MM.1S (cell line): ENCODE data around the gene TP73.

Experiments
- DNase-seq: peaks from one replicate; pipeline ENCODE4 v3.0.0-alpha.2; 2015
- H2AFZ ChIP-seq: fragments of 300-600 bp; sonication (generic); 2 replicates; pipeline ENCODE4 v1.6.0; 2016; ENCODE audit warnings: antibody characterized with exemption, low read length
- H3F3A ChIP-seq: fragments of 300-600 bp; sonication (generic); 2 replicates; pipeline ENCODE4 v1.6.1; 2016; ENCODE audit warnings: mild to moderate bottlenecking, antibody characterized with exemption, low read length, moderate library complexity, mixed read lengths; ENCODE audit not compliant: insufficient read depth
- H3K27ac ChIP-seq: fragments of 300-600 bp; sonication (generic); 2 replicates; pipeline ENCODE4 v1.5.1; 2016; ENCODE audit warnings: mild to moderate bottlenecking, low read length
- H3K27me3 ChIP-seq: fragments of 300-600 bp; sonication (generic); replicated peaks from 2 replicates; pipeline ENCODE4 v1.6.0; 2016; ENCODE audit warnings: low read length; ENCODE audit not compliant: insufficient read depth
- H3K36me3 ChIP-seq: fragments of 300-600 bp; sonication (generic); replicated peaks from 2 replicates; pipeline ENCODE4 v1.6.1; 2016; ENCODE audit warnings: mild to moderate bottlenecking, low read length, mixed read lengths; ENCODE audit not compliant: insufficient read depth
- H3K4me1 ChIP-seq: fragments of 300-600 bp; sonication (generic); 2 replicates; pipeline ENCODE4 v1.6.1; 2016; ENCODE audit warnings: low read length, mixed read lengths
- H3K4me2 ChIP-seq: fragments of 300-600 bp; sonication (generic); 2 replicates; pipeline ENCODE4 v1.6.0; 2016; ENCODE audit warnings: low read depth, low read length
- H3K4me3 ChIP-seq: fragments of 300-600 bp; sonication (generic); 2 replicates; pipeline ENCODE4 v1.5.1; 2016; ENCODE audit warnings: low read length, mixed read lengths
- H3K79me2 ChIP-seq: fragments of 300-600 bp; sonication (generic); 2 replicates; pipeline ENCODE4 v1.6.1; 2016; ENCODE audit warnings: mixed run types, low read length, mixed read lengths
- H3K9ac ChIP-seq: fragments of 300-600 bp; sonication (generic); 2 replicates; pipeline ENCODE4 v1.6.1; 2016; ENCODE audit warnings: low read length, mixed read lengths
- H3K9me2 ChIP-seq: fragments of 300-600 bp; sonication (generic); replicated peaks from 2 replicates; pipeline ENCODE4 v1.6.1; 2016; ENCODE audit warnings: mild to moderate bottlenecking, low read length, mixed read lengths; ENCODE audit not compliant: insufficient read depth
- H3K9me3 ChIP-seq: fragments of 300-600 bp; sonication (generic); replicated peaks from 2 replicates; pipeline ENCODE4 v1.6.1; 2016; ENCODE audit warnings: mild to moderate bottlenecking, low read length, mixed read lengths; ENCODE audit not compliant: insufficient read depth
- H4K20me1 ChIP-seq: fragments of 300-600 bp; sonication (generic); 2 replicates; pipeline ENCODE4 v1.6.1; 2016; ENCODE audit warnings: mild to moderate bottlenecking, low read length, moderate library complexity, mixed read lengths; ENCODE audit not compliant: insufficient read depth
- EZH2 ChIP-seq: fragments of 300-600 bp; sonication (generic); optimal IDR thresholded peaks from 2 replicates; pipeline ENCODE3; 2017; ENCODE audit warnings: low read depth, mild to moderate bottlenecking, antibody characterized with exemption, low read length, mixed read lengths
- EZH2phosphoT487 ChIP-seq: fragments of 300-600 bp; sonication (generic); IDR thresholded peaks from 2 replicates; pipeline ENCODE4 v1.6.1; 2018; ENCODE audit warnings: antibody characterized with exemption, low read length
- TF ChIP-seq, protein P1 (sequence below): fragments of 300-600 bp; sonication (generic); IDR thresholded peaks from 2 replicates; pipeline ENCODE4 v1.5.1; 2016; ENCODE audit warnings: antibody characterized with exemption, low read length, mixed read lengths

Gene TP73

GRCh38 chr1:3697104-3697503 is 44.8 kb downstream of the TP73 start:
- Histone ChIP-seq H3K36me3 (no peaks in the 10 kb centered on the region), H3K4me2 (no peak overlapping the region), H3K27me3 (no peaks in the 10 kb centered on the region), H3F3A (no peaks in the 10 kb centered on the region), H3K9me2 (no peaks in the 10 kb centered on the region), H3K79me2 (no peaks in the 10 kb centered on the region), H4K20me1 (no peaks in the 10 kb centered on the region), H3K4me3 (no peak overlapping the region), H3K4me1 (no peaks in the 10 kb centered on the region), H3K9ac (no peak overlapping the region), H3K27ac (no peak overlapping the region), H2AFZ (no peak overlapping the region), H3K9me3 (no peaks in the 10 kb centered on the region)
- TF ChIP-seq, protein P1, sequence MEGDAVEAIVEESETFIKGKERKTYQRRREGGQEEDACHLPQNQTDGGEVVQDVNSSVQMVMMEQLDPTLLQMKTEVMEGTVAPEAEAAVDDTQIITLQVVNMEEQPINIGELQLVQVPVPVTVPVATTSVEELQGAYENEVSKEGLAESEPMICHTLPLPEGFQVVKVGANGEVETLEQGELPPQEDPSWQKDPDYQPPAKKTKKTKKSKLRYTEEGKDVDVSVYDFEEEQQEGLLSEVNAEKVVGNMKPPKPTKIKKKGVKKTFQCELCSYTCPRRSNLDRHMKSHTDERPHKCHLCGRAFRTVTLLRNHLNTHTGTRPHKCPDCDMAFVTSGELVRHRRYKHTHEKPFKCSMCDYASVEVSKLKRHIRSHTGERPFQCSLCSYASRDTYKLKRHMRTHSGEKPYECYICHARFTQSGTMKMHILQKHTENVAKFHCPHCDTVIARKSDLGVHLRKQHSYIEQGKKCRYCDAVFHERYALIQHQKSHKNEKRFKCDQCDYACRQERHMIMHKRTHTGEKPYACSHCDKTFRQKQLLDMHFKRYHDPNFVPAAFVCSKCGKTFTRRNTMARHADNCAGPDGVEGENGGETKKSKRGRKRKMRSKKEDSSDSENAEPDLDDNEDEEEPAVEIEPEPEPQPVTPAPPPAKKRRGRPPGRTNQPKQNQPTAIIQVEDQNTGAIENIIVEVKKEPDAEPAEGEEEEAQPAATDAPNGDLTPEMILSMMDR = no peak
- TF ChIP-seq EZH2phosphoT487 = no peak
- TF ChIP-seq EZH2 = no peak
- no peak for DNase-seq

DNA sequence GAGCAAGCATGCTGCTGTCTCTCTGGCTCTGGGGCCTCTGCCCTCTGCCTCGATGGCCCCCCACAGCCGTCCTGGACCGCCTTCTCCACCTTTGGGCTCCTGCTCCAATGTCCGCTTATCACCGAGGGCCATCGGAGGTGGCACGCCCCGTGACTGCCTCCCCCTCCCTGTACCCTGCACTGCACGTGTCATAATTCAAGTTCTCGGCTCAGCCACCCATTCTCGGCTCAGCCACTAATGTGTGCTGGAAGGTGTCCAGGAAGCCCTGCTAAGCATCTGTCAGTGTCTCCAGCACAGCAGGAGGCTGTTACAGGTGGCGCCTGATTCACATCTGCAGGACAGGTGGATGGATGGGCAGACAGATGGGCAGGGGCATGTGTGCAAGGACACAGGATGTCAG is 45.5 kb downstream of the TP73 start:
- Histone ChIP-seq H3K4me1 (no peaks in the 10 kb centered on the region), H2AFZ (no peak overlapping the region), H3K27me3 (no peaks in the 10 kb centered on the region)

GRCh38 chr1:3698660-3699408 is 46.5 kb downstream of the TP73 start:
- Histone ChIP-seq H3K27me3 (no peaks in the 10 kb centered on the region), H3K9me3 (no peaks in the 10 kb centered on the region), H2AFZ (no peak overlapping the region), H3K79me2 (no peaks in the 10 kb centered on the region), H3K9ac (no peak overlapping the region), H3K27ac (no peak overlapping the region), H3K4me3 (no peak overlapping the region), H3K4me1 (no peaks in the 10 kb centered on the region), H3F3A (no peaks in the 10 kb centered on the region), H3K4me2 (no peak overlapping the region), H3K36me3 (no peaks in the 10 kb centered on the region), H3K9me2 (no peaks in the 10 kb centered on the region), H4K20me1 (no peaks in the 10 kb centered on the region)
- TF ChIP-seq, protein P1 = no peak
- TF ChIP-seq EZH2phosphoT487 = no peak
- TF ChIP-seq EZH2 = no peak
- no peak for DNase-seq

More for the DNA sequence above, 45.5 kb downstream of the TP73 start:
- H3F3A ChIP-seq = no peaks in the 10 kb centered on the region
- H3K4me2 ChIP-seq = no peak overlapping the region
- H3K27ac ChIP-seq = no peak overlapping the region
- no peaks in the 10 kb centered on the region for H4K20me1 ChIP-seq
- TF ChIP-seq, protein P1 = no peak
- TF ChIP-seq EZH2phosphoT487 (no peak), EZH2 (no peak)
- no peaks in the 10 kb centered on the region for H3K79me2 ChIP-seq
- no peaks in the 10 kb centered on the region for H3K9me3 ChIP-seq
- no peaks in the 10 kb centered on the region for H3K36me3 ChIP-seq
- no peak overlapping the region for H3K4me3 ChIP-seq
- no peak overlapping the region for H3K9ac ChIP-seq
- DNase-seq = no peak
- H3K9me2 ChIP-seq = no peaks in the 10 kb centered on the region
